HG03060 (cell line): ENCODE measurements around the gene PLAAT1.

Experiments
- ATAC-seq: cut with Tn5 transposase; IDR thresholded peaks from one replicate; pipeline ENCODE4 v1.9.1; 2021; ENCODE audit warnings: low read depth, moderate number of reproducible peaks; ENCODE audit not compliant: unreplicated experiment

The PLAAT1 gene

DNA sequence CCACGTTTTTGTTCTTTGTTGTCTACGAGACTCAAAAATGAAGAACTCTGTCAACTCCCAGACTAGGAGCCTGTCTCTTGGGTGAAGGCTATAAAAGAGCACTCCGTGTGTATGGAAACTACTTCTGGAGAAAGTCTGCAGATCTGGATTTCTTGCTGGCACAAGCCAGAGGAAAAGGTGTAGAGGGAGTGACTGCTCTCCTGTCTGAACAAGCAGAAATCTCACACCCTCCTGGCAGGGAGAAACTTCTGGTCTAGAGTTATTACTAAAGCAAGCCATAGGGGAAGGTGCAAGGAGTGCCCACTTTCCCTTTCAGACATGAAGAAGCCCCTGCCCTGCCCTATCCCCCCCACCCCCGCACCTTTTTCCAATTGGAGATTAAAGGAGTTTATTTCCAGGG lies 9.5 kb downstream of the PLAAT1 start:
- no peak for ATAC-seq

- no peak for ATAC-seq
Measured at GRCh38 chr3:193253986-193254660, 13.1 kb downstream of the PLAAT1 start.

DNA sequence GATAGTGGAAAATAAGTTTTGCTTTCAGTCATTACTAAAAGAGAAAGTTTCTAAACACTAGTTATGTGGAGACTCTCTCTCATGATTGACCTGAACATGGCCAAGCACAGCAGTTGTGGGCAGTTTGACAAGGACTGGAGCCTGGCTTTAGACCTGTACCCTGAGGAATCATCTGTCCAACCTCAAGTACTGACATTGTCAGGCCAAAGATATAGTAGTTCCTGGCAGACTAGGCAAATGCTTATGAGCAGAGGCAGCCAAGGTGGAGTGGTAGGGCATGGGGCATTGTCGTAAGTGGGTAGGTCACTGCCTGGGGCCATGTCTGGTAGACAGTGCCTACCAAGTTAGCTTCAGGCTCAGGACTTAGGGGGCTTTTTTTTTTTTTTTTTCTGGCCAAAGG lies 20.9 kb downstream of the PLAAT1 start:
- no peak for ATAC-seq

GRCh38 chr3:193262707-193263106 lies 21.7 kb downstream of the PLAAT1 start:
- no peak for ATAC-seq

DNA sequence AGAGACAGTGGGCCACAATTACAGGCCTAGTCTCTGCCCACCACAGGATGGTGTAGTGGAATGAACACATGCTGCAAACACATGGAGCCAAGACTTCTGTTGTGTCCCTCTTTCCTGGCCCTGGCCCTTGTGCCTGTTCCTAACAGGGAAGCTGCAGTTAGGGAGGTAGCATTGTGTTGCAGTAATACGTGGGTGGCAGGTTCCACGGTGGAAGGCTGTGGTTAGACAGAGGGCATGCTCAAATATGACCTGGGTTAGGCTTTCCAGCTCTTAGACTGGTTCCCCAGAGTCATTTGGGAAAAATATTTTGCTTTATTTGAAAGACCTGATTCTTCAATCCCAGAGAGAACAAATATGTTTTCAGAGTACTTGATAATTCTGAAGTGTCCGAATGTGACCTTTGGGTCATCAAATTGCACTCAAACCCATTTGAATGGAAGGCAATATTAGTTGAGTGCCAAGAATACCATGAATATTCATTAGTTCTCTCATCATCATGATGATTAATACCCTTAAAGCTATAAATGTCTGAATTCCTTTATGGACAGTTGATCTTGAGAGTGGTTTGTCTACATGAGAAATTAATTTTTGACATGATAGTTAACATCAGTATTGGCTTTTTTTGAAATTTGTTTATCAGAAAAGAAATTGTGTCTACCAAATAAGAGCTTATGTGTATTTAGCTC lies 28.5 kb downstream of the PLAAT1 start:
- no peak for ATAC-seq

GRCh38 chr3:193270451-193270850 lies 29.4 kb downstream of the PLAAT1 start:
- ATAC-seq: no peak

- ATAC-seq: no peak
Measured at GRCh38 chr3:193271101-193271840, 30.2 kb downstream of the PLAAT1 start.

DNA sequence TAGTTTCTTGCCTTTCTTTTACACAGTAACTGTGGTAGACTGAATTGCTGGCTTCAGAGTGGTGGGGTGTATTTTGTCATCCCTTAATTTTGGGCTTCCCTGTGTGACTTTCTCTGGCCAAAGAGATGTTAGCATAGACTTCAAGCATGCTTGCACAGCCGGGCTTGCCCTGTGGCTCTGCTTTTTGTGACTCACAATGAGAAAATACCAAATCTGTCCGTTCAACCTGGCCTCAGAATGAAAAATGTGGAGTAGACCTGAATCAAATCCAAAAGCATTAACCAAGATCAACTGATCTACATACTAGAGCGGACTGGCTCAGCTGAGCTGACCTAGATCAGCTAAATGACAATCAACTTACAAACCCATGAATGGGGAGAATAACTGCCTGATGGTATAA lies 51.4 kb downstream of the PLAAT1 start:
- ATAC-seq: no peak

- no peak for ATAC-seq
Measured at GRCh38 chr3:193295985-193296384, 55.0 kb downstream of the PLAAT1 start.

DNA sequence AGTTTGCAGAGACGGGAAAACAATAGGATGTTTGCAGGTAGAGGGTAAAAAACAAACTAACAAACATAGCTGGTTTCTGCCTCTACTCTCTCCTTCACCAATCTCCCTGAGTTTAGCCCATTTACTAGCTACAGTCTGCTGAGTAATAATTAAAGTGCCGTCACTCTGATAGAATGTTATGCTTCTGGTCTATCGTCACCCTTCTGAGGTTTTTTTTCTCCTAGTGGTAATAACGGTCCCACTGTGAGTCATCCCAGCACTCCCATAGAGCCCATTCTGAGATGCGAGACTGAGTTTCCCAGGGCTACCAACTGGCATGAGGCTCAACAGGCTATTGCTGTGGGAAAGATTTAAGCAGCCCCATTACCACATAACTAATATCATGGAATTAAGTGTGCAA lies 56.4 kb downstream of the PLAAT1 start:
- ATAC-seq: no peak

DNA sequence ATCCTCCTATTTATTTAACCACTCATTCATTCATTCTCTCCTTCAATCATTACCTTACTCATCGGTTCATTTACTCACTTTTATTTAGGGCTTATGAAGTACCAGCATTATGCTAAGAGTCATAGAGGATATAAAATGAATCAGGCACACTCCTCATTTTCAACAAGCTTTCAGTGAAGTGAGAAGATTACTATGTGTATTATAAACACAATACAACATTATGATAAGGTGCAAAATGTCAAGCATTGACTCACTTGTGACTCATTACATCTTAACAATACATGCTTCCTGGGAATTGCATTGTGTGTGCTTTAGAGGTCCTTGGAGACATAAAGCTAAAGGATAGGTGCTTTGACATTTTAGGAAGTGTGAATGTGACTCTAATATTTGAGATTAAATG lies 60.4 kb downstream of the PLAAT1 start:
- ATAC-seq: no peak

DNA sequence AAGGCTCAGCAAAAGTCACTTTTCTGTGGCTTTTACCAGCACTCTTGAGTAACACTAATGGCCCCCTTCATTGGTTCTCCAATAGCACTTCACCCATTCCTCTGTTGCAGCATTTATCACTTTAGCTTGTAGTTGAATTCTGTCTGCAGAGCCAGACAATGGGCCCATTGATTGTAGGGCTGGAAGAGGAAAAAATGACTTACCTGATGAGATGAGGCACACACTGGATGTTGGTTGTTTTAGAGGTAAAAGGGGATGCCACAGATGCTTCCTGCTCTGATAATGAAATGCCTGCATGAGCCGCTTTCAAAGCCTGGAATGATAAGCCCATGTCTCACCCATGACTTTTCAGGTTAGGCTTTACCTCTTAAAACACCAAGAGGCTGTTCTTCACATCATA lies 64.3 kb downstream of the PLAAT1 start:
- no peak for ATAC-seq

DNA sequence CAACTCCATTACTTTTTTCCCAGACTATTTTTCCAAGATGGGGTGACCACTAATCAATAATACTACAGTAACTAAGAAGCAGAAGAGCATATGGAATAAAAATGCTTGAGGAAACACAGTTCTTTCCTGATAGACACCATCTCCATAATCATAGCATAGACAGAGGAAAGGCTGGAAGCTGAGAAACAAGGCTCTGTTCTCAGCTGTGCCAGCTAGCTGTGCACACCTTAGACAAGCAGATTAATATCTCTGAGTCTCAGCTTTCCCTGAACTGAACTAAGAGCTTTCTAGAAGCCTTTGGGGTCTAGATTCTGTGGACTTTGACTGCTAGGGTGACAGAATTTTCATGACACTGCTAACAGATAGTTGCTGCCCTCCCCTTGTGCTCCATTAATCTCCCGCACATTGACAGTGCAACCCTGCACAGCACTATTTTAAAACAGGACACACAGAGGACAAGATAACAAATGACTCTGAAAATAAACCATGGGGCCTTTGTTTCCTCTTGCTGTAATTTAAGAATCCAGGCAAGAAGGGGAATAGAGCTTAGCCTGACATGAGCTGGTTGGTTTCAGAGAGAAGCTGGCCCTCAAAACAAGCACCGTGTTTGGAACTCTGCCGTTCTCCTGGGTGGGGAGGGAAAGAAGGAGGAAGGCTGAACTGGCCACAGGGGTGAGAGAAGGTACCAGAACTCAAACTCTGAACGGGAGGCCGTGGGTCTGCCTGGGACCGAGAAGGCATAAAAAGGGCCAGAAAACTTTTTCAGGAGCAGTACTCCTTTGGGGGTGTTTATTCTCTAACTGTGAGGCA lies 70.1 kb downstream of the PLAAT1 start:
- no peak for ATAC-seq

- ATAC-seq: no peak
Measured at GRCh38 chr3:193313061-193313958, 72.3 kb downstream of the PLAAT1 start.

DNA sequence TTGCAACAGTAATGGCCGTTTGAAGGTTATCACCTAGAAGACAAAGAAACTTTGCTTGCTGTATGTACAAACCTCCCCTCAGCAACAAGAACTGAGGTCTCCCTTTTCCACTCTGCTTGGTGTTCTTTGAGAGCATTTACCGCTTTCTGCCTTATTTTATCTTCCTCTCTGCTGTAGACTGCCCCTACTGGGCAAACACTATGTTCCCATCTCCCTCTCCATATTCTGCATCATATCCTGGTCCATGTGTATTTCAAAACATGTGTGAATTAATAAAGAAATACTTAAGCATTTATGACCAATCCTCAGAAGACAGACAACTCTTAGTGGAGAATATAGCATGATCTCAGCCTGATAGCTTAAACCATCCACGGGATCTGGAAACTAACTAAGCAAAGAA lies 73.1 kb downstream of the PLAAT1 start:
- no peak for ATAC-seq

DNA sequence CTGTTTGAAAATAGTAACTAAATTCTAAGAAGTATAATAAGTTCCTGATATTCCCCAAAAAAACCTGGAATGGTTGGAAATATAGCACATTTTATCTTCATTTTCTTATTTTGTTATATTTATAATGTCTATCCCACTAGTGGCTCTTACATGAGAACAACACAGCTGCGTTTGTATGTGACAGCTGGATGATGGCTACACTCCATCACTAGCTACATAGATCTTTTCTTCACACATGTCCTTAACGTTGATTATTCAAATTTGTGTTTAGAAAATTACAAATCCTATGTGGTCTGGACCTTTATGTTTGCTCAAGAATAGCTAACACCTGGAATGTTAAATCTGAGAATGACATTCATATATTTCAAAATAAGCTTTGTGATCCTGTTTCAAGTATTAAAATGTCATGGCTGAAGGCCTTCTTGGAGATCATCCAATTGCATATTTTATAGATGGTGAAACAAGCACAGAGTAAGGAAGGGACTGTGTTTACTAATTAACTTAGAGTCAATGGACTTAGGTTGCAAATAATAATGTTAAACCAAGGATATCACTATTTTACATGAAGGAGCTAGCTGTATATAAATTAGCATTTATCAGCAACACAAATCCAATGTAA lies 76.8 kb downstream of the PLAAT1 start:
- ATAC-seq: no peak
